ENCODE data around the gene IGIP. TPM values are rescaled to one million over a fixed set of nuclear protein-coding genes. Genes with fewer than 3 reads are reported as not detected.

IGIP gene
- total RNA-seq, 1 donor: 10.5 TPM

DNA sequence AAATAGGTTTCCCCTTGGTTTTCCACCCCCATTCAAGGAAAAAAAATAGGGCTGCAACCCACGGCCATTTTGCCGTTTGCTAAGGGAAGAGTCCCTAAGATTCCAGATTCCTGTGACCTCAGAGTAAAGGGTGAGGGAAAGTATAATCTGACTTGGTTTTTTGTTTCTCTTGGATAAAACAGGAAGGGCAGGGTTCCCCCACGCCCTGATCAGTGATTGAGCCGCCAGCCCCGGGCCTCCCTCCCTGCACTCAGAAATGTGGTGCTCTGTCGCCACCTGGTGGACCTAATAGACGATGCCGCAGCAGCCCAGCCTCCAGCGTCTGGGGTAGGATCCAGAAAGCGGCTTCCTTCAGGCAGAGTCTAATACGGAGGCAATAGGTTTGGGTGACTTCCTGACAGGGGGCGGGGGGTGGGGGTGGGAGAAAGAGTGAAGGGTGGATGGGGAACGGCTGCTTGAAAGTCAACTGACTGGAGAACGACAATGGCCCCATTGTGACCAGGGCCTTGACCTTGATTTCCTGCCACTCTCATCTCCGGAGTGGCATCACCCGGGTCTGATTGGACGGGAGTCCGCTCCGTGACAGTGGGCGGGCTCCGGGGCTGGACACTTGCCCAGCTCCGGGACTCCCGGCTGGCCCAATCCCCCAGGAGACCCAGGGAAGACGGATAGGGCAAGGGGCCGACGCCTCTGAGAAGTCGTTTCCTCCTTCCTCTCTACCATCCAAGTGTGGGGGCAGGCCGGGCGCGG lies 31.5 kb downstream of the IGIP start:
- H3K27ac ChIP-seq (ENCODE audit: low read depth, low read length): no peak overlapping the region
- peak overlapping the region; percentile 33 for H2AFZ ChIP-seq (ENCODE audit: low read length)
- peak overlapping the region; percentile 69 for H3K4me2 ChIP-seq (ENCODE audit: insufficient read depth, low read length)
- peak overlapping the region; percentile 70 for H3K4me3 ChIP-seq (ENCODE audit: insufficient read depth, low read length)
- peak; percentile 98 for DNase-seq (ENCODE audit: insufficient read length, low spot score, missing footprints)
- H3K9me3 ChIP-seq (ENCODE audit: low read depth, low read length): no peaks in the 10 kb centered on the region
- H3K36me3 ChIP-seq (ENCODE audit: insufficient read depth, low read length): no peaks in the 10 kb centered on the region
- H4K20me1 ChIP-seq (ENCODE audit: insufficient read depth, low read length): peaks cover 22% of the 10 kb centered on the region
- TF ChIP-seq, protein P1, sequence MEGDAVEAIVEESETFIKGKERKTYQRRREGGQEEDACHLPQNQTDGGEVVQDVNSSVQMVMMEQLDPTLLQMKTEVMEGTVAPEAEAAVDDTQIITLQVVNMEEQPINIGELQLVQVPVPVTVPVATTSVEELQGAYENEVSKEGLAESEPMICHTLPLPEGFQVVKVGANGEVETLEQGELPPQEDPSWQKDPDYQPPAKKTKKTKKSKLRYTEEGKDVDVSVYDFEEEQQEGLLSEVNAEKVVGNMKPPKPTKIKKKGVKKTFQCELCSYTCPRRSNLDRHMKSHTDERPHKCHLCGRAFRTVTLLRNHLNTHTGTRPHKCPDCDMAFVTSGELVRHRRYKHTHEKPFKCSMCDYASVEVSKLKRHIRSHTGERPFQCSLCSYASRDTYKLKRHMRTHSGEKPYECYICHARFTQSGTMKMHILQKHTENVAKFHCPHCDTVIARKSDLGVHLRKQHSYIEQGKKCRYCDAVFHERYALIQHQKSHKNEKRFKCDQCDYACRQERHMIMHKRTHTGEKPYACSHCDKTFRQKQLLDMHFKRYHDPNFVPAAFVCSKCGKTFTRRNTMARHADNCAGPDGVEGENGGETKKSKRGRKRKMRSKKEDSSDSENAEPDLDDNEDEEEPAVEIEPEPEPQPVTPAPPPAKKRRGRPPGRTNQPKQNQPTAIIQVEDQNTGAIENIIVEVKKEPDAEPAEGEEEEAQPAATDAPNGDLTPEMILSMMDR (IDR thresholded peaks at IDR 0.05; ENCODE audit: extremely low read depth, low read depth, low read length): peak; percentile 82
- H3K79me2 ChIP-seq (ENCODE audit: insufficient read depth, low read length): no peaks in the 10 kb centered on the region
- H3K4me1 ChIP-seq (ENCODE audit: insufficient read depth, low read length): peaks cover 4% of the 10 kb centered on the region
- no peaks in the 10 kb centered on the region for H3K27me3 ChIP-seq (ENCODE audit: insufficient read depth, low read length)

DNA sequence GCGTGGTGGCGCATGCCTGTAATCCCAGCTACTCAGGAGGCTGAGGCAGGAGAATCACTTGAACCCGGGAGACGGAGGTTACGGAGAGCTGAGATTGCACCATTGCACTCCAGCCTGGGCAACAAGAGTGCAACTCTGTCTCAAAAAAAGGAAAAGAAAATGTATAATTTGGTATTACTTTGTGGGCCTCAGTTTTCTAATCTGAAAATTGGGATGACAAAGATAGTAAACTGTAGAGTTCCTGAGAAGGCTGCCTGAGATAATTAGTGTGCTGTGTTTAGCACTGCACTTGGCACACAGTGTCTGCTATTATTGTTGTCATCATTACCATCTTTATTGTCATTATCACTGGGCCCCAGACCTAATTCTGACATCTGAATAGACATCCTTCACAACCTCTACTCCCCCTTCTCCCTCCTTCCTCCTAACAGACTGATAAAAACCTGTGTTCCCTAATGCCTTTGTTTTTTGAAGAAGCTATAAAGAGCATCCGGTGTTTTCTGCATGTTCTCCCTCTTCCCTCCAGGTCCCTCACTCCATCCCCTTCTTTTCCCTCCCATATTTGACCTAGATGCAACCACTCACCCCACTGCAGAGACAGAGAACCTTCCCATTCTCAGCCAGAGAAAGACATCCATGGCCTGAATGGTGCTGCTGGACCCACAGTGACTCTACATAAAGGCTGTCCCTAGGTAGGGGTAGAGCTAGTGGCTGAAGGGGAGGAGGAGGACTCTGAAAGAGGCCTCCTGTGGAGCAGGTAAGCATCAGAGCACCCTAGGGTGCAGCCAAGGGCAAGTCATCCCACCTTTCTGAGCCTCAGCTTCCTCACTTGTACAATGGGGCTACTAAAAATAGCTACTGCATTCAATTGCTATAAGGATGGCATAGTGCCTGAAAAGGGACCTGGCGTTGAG lies 33.5 kb downstream of the IGIP start:
- H3K4me2 ChIP-seq (ENCODE audit: insufficient read depth, low read length): no peak overlapping the region
- H3K9me3 ChIP-seq (ENCODE audit: low read depth, low read length): no peaks in the 10 kb centered on the region
- no peaks in the 10 kb centered on the region for H3K27me3 ChIP-seq (ENCODE audit: insufficient read depth, low read length)
- no peaks in the 10 kb centered on the region for H3K79me2 ChIP-seq (ENCODE audit: insufficient read depth, low read length)
- TF ChIP-seq, protein P1 (IDR thresholded peaks at IDR 0.05; ENCODE audit: extremely low read depth, low read depth, low read length): no peak
- no peaks in the 10 kb centered on the region for H3K36me3 ChIP-seq (ENCODE audit: insufficient read depth, low read length)
- H2AFZ ChIP-seq (ENCODE audit: low read length): no peak overlapping the region
- DNase-seq (ENCODE audit: insufficient read length, low spot score, missing footprints): no peak
- peaks cover 7% of the 10 kb centered on the region for H4K20me1 ChIP-seq (ENCODE audit: insufficient read depth, low read length)
- H3K4me1 ChIP-seq (ENCODE audit: insufficient read depth, low read length): peaks cover 4% of the 10 kb centered on the region
- H3K27ac ChIP-seq (ENCODE audit: low read depth, low read length): no peak overlapping the region
- H3K4me3 ChIP-seq (ENCODE audit: insufficient read depth, low read length): no peak overlapping the region

DNA sequence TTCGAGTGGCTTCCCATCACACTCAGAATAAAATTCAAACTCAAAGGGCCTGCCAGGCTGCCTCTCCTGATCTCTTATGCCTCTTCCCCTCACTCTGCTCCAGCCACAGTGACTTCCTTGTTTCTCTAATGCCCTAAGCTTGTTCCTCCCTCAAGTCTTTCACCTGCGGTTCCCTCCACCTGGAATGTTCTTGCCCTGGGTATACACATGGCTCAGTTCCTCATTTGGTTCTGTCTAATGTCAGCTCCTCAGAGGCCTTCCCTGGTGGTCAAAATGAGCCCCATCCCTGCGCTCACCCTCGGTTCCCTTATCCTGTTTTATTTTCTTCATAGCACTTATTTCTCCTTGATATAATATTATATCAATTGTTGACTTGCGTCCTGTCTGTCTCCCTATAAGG lies 36.5 kb downstream of the IGIP start:
- no peaks in the 10 kb centered on the region for H3K4me1 ChIP-seq (ENCODE audit: insufficient read depth, low read length)

More for the DNA sequence above, 36.5 kb downstream of the IGIP start:
- H2AFZ ChIP-seq (ENCODE audit: low read length): no peak overlapping the region
- no peak overlapping the region for H3K4me2 ChIP-seq (ENCODE audit: insufficient read depth, low read length)
- DNase-seq (ENCODE audit: insufficient read length, low spot score, missing footprints): no peak
- H3K27ac ChIP-seq (ENCODE audit: low read depth, low read length): no peak overlapping the region
- no peaks in the 10 kb centered on the region for H3K79me2 ChIP-seq (ENCODE audit: insufficient read depth, low read length)
- H3K4me3 ChIP-seq (ENCODE audit: insufficient read depth, low read length): no peak overlapping the region
- no peaks in the 10 kb centered on the region for H3K36me3 ChIP-seq (ENCODE audit: insufficient read depth, low read length)
- peaks cover 3% of the 10 kb centered on the region for H4K20me1 ChIP-seq (ENCODE audit: insufficient read depth, low read length)
- TF ChIP-seq, protein P1 (IDR thresholded peaks at IDR 0.05; ENCODE audit: extremely low read depth, low read depth, low read length): no peak
- H3K9me3 ChIP-seq (ENCODE audit: low read depth, low read length): no peaks in the 10 kb centered on the region
- no peaks in the 10 kb centered on the region for H3K27me3 ChIP-seq (ENCODE audit: insufficient read depth, low read length)

Measured in osteoblast (primary cell).